Measurements from ENCODE around the gene HES3. TPM values are rescaled to one million over a fixed set of nuclear protein-coding genes. Genes with fewer than 3 reads are reported as not detected.

Gene HES3
- total RNA-seq, 1 experiment from 2014 or later, result not detected

- no peak for DNase-seq (ENCODE audit: low spot score)
Observed at GRCh38 chr1:6278263-6278662, 34.3 kb downstream of the HES3 start.

GRCh38 chr1:6279066-6279465 is 35.1 kb downstream of the HES3 start:
- no peak for DNase-seq (ENCODE audit: low spot score)

GRCh38 chr1:6279613-6280383 is 35.8 kb downstream of the HES3 start:
- no peak for DNase-seq (ENCODE audit: low spot score)

GRCh38 chr1:6280761-6281451 is 36.9 kb downstream of the HES3 start:
- DNase-seq (ENCODE audit: low spot score), result no peak

GRCh38 chr1:6281511-6282402 is 37.8 kb downstream of the HES3 start:
- no peak for DNase-seq (ENCODE audit: low spot score)

GRCh38 chr1:6282577-6283270 is 38.7 kb downstream of the HES3 start:
- no peak for DNase-seq (ENCODE audit: low spot score)

GRCh38 chr1:6285336-6285735 is 41.4 kb downstream of the HES3 start:
- DNase-seq (ENCODE audit: low spot score), result no peak

- DNase-seq (ENCODE audit: low spot score), result no peak
Observed at GRCh38 chr1:6286266-6286665, 42.3 kb downstream of the HES3 start.

GRCh38 chr1:6287029-6287428 is 43.0 kb downstream of the HES3 start:
- DNase-seq (ENCODE audit: low spot score), result no peak

GRCh38 chr1:6287431-6287886 is 43.5 kb downstream of the HES3 start:
- DNase-seq (ENCODE audit: low spot score), result no peak

- DNase-seq (ENCODE audit: low spot score), result no peak
Observed at GRCh38 chr1:6288026-6288425, 44.0 kb downstream of the HES3 start.

GRCh38 chr1:6288665-6289064 is 44.7 kb downstream of the HES3 start:
- no peak for DNase-seq (ENCODE audit: low spot score)

GRCh38 chr1:6292102-6292501 is 48.1 kb downstream of the HES3 start:
- DNase-seq (ENCODE audit: low spot score), result no peak

GRCh38 chr1:6294080-6294889 is 50.3 kb downstream of the HES3 start:
- no peak for DNase-seq (ENCODE audit: low spot score)

GRCh38 chr1:6294890-6295556 is 51.0 kb downstream of the HES3 start:
- DNase-seq (ENCODE audit: low spot score), result no peak

Other genes with a start within 250 kb of the HES3 start
- 3.6 and 4.0 TPM in 2 replicates for gene KCNAB2, start 198.3 kb upstream of the HES3 start, total RNA-seq (2014; rRNA removed; shearing (Covaris generic))
- gene CHD5, start 63.9 kb upstream of the HES3 start, total RNA-seq (2014; rRNA removed; shearing (Covaris generic)), result 0.04 TPM in 2 replicates
- 113 and 140 TPM in 2 replicates for gene RPL22, start 44.6 kb upstream of the HES3 start, total RNA-seq (2014; rRNA removed; shearing (Covaris generic))
- 0.12 and 1.6 TPM in 2 replicates for gene RNF207, start 38.1 kb upstream of the HES3 start, total RNA-seq (2014; rRNA removed; shearing (Covaris generic))
- 52.2 and 67.1 TPM in 2 replicates for gene ICMT, start 8.2 kb upstream of the HES3 start, total RNA-seq (2014; rRNA removed; shearing (Covaris generic))
- 1.7 and 1.9 TPM in 2 replicates for gene GPR153, start 16.9 kb downstream of the HES3 start, total RNA-seq (2014; rRNA removed; shearing (Covaris generic))
- 50.6 and 56.0 TPM in 2 replicates for gene ACOT7, start 149.6 kb downstream of the HES3 start, total RNA-seq (2014; rRNA removed; shearing (Covaris generic))
- gene HES2, start 175.7 kb downstream of the HES3 start, total RNA-seq (2014; rRNA removed; shearing (Covaris generic)), result not detected in 2 replicates
- not detected in 2 replicates for gene ESPN, start 180.6 kb downstream of the HES3 start, total RNA-seq (2014; rRNA removed; shearing (Covaris generic))
- 0.10 and 0.81 TPM in 2 replicates for gene TNFRSF25, start 222.0 kb downstream of the HES3 start, total RNA-seq (2014; rRNA removed; shearing (Covaris generic))
- gene PLEKHG5, start 247.5 kb downstream of the HES3 start, total RNA-seq (2014; rRNA removed; shearing (Covaris generic)), result 1.3 and 1.6 TPM in 2 replicates